Right lobe of liver (tissue), 6 donors: ENCODE results near the gene SCAMP2. TPM values are rescaled to one million over a fixed set of nuclear protein-coding genes. Genes with fewer than 3 reads are reported as not detected.

Experiments used
- ATAC-seq, 4 donors: fragments of 200-7000 bp; cut with Tn5 transposase; one replicate each; pipeline ENCODE4 v1.9.1; 2020; ENCODE audit warnings: mild to moderate bottlenecking in 4 of 4, moderate library complexity in 4 of 4
- DNase-seq, 3 donors: peaks; one replicate each; pipeline ENCODE4 v3.0.0-alpha.2; 2020
- H3K27ac ChIP-seq, 3 donors: fragments of 200-600 bp; one replicate each; pipeline ENCODE4 v1.8.0; 2022
- H3K27me3 ChIP-seq, 2 donors: fragments of 200-600 bp; one replicate each; pipeline ENCODE4 v1.8.0; 2022
- H3K36me3 ChIP-seq, 4 donors: fragments of 200-600 bp; sonication (generic) in 1 of 4; one replicate each; pipeline versions ENCODE4 v1.5.1 to v1.8.0; 2017 to 2022; ENCODE audit warnings: control low read depth in 1 of 4
- H3K4me1 ChIP-seq, 4 donors: fragments of 200-600 bp; sonication (generic) in 1 of 4; one replicate each; pipeline versions ENCODE4 v1.5.1 to v1.8.0; 2017 to 2022; ENCODE audit warnings: control low read depth in 1 of 4
- H3K4me3 ChIP-seq, 3 donors: fragments of 200-600 bp; one replicate each; pipeline ENCODE4 v1.8.0; 2022
- H3K9me3 ChIP-seq, 4 donors: fragments of 200-600 bp; sonication (generic) in 1 of 4; one replicate each; pipeline versions ENCODE4 v1.5.1 to v1.8.0; 2017 to 2022; ENCODE audit warnings: control low read depth in 1 of 4
- POLR2A ChIP-seq: fragments of 450-650 bp; IDR thresholded peaks from one replicate; pipeline ENCODE4 v1.6.1; 2017; ENCODE audit warnings: antibody characterized with exemption, mild to moderate bottlenecking
- WGBS: methylation state at CpG from one replicate; pipeline ENCODE4 v1.1.6; 2018; ENCODE audit warnings: low coverage, low lambda C conversion rate; ENCODE audit not compliant: insufficient coverage; ENCODE audit errors: missing lambda C conversion rate; 5-methylcytosine and 5-hydroxymethylcytosine counted together
- intact Hi-C, 2 donors: fragments of 100-400 bp; cut with DNase I; formaldehyde crosslinking; loops; one replicate each; pipeline versions ENCODE4 v1.11.2 to v1.14.1; 2022
- total RNA-seq, 6 experiments: library from RNA; depleted of rRNA in 2 of 6; stranded (reverse); fragments of >200 nt in 2 of 6; fragmentation: NEBNext Ultra II Directional in 3 of 6; extraction: Animal tissue kit (Norgen Biotek cat#: 25700) in 3 of 6; gene quantifications; one replicate each; pipeline versions ENCODE4 v1.1.0 to v1.2.4, GENCODE V29; 2016 to 2023
- TF ChIP-seq, protein P1 (sequence below), 4 donors: fragments of 200-600 bp in 3 of 4; fragments of 450-650 bp in 1 of 4; IDR thresholded peaks; one replicate each; pipeline versions ENCODE4 v1.5.1 to v1.8.0; 2016 to 2022; ENCODE audit warnings: antibody characterized with exemption in 4 of 4, mild to moderate bottlenecking in 2 of 4
- donor health status: DM: no; HTN: yes; CAD: no.
- donor health status: DM: no; HTN: no; CAD: no.
- donor health status: DM: no; HTN: no; CAD: no.
- donor health status: DM: no; HTN: yes; CAD: no.
- donor health status: DM: no; HTN: yes; CAD: no.

SCAMP2 gene
- total RNA-seq, 6 experiments from 2014 or later = 33.9 to 45.9 (median 41.7) TPM

DNA sequence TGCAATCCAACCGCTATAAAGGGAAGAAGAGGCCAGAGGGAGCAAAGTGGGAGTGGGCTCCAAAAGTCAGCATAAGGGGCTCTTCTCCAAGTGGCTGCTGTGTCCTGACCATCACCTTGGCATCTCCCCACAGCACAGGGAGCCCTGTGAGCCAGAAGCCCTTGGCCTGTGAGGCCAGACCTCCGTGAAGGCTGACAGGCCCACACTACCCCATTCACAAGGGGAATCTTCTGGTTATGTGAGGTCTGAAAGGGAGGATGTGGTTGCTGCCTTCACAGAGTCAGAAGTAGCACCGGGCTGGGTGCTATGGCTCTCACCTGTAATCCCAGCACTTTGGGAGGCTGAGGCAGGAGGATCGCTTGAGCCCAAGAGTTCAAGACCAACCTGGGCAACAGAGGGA lies 27.6 kb downstream of the SCAMP2 start:
- intact Hi-C loops = no loop called here
- no peak for TF ChIP-seq POLR2A
- TF ChIP-seq, protein P1, sequence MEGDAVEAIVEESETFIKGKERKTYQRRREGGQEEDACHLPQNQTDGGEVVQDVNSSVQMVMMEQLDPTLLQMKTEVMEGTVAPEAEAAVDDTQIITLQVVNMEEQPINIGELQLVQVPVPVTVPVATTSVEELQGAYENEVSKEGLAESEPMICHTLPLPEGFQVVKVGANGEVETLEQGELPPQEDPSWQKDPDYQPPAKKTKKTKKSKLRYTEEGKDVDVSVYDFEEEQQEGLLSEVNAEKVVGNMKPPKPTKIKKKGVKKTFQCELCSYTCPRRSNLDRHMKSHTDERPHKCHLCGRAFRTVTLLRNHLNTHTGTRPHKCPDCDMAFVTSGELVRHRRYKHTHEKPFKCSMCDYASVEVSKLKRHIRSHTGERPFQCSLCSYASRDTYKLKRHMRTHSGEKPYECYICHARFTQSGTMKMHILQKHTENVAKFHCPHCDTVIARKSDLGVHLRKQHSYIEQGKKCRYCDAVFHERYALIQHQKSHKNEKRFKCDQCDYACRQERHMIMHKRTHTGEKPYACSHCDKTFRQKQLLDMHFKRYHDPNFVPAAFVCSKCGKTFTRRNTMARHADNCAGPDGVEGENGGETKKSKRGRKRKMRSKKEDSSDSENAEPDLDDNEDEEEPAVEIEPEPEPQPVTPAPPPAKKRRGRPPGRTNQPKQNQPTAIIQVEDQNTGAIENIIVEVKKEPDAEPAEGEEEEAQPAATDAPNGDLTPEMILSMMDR (IDR thresholded peaks at IDR 0.05) = no peak
- ATAC-seq = no peak
- DNase-seq = no peak
- WGBS = 100% methylated on average over 1 of the region's 4 CpGs
- Histone ChIP-seq H3K27ac (no peak overlapping the region), H3K9me3 (no peaks in the 10 kb centered on the region), H3K4me3 (no peak overlapping the region), H3K4me1 (peaks cover 0 to 23% (median 7%) of the 10 kb centered on the region in 4 donors), H3K36me3 (peaks cover 0 to 33% (median 5%) of the 10 kb centered on the region in 4 donors), H3K27me3 (no peaks in the 10 kb centered on the region)

DNA sequence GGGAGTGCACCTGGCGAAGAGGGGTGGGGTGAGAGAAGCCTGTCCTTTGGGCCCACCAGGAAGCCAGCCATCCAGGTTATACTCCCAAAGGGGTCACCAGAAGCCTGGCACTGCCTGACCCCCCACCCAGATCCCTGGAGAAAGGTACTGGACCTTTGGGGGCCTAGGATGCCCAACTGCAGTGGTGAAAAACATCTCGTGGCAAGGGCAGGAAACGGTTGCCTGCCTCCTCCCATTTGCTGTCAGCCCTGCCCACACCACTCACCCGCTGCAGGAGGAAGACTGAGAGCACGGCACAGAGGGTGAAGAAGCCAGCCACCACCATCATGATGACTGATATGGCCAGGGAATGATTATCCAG lies 28.0 kb downstream of the SCAMP2 start:
- no peak for TF ChIP-seq POLR2A
- TF ChIP-seq, protein P1 (IDR thresholded peaks at IDR 0.05) = no peak
- Histone ChIP-seq H3K9me3 (no peaks in the 10 kb centered on the region), H3K36me3 (peaks cover 0 to 30% (median 4%) of the 10 kb centered on the region in 4 donors), H3K27me3 (no peaks in the 10 kb centered on the region), H3K4me3 (no peak overlapping the region), H3K4me1 (peaks cover 0 to 23% (median 7%) of the 10 kb centered on the region in 4 donors), H3K27ac (no peak overlapping the region)
- no peak for ATAC-seq
- intact Hi-C loops = no loop called here
- DNase-seq = no peak
- 20% methylated on average over 2 of the region's 5 CpGs for WGBS

DNA sequence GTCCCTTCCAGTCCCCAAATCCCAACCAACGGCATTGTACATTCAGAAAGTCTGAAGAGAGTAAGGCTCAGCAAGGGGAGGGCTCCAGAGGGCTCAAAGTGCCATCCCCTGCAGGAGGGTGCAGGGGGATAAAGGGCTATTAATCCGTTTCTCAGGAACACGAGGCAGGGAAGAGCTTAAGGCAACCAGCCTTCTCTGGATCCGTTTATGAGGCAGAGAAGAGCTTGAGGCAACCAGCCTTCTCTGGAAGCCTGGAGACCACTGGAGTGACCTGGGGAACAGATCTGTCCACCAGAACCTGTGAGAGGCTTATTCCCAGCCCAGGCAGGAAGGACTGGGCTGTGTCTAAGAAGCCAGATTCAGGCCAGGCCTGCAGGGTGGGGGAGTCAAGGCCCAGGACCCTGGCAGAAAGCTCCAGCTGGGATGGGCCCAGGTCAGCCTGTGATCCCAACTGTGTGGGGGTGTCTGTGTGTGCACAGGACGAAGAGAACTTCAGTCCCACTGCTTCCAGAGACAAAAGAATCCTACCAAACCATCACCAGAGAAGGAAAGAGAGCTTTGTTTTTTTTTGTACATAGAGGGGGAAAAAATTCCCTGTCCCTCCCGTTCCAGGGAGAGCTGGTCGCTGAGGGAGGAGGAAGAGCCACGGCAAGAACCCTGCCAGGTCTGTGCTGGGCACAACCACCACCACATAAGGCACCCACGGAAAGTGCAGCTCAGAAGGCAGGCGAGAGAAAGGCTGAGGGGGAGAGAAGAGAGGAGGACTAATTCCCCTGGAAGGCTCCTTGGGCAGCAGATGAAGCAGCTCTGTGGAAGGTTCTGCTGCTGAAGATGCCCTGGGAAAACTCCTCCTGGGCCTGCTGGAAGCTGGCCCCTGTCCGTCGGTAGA lies 28.6 kb downstream of the SCAMP2 start:
- Histone ChIP-seq H3K4me1 (peaks cover 0 to 23% (median 7%) of the 10 kb centered on the region in 4 donors), H3K36me3 (peaks cover 0 to 24% (median 4%) of the 10 kb centered on the region in 4 donors), H3K27me3 (no peaks in the 10 kb centered on the region), H3K9me3 (no peaks in the 10 kb centered on the region), H3K4me3 (no peak overlapping the region), H3K27ac (no peak overlapping the region)
- 65% methylated on average over 5 of the region's 12 CpGs for WGBS
- no peak for ATAC-seq
- TF ChIP-seq POLR2A = no peak
- TF ChIP-seq, protein P1 (IDR thresholded peaks at IDR 0.05) = no peak
- DNase-seq = no peak
- intact Hi-C loops = no loop called here

DNA sequence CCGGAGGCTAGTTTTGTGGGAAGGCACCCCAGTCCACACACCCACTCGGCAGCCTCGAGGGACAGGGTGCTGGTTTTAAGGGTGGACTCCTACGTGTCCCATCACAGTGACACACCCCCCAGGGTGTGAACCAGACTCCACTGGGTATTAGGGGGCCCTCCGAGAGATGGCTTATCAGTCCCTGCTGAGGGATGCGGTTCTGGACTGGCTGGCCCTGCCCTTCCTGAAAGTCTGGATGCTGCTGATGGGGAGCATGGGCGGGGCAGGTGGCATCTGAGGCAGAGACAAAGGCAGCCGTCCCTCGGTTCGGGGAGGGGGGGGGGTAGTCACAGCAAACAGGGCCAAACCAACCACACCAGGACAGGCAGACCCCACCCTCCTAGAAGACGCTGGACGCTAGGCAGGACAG lies 29.3 kb downstream of the SCAMP2 start:
- Histone ChIP-seq H3K4me1 (peaks cover 0 to 23% (median 7%) of the 10 kb centered on the region in 4 donors), H3K27ac (no peak overlapping the region), H3K4me3 (no peak overlapping the region), H3K36me3 (peaks cover 0 to 21% (median 4%) of the 10 kb centered on the region in 4 donors), H3K9me3 (no peaks in the 10 kb centered on the region), H3K27me3 (no peaks in the 10 kb centered on the region)
- DNase-seq (no peak), ATAC-seq (no peak)
- no peak for TF ChIP-seq POLR2A
- TF ChIP-seq, protein P1 (IDR thresholded peaks at IDR 0.05) = no peak
- intact Hi-C loops = no loop called here
- 73% methylated on average over 2 of the region's 12 CpGs for WGBS
